Stromal cell of bone marrow (primary cell): Measurements from ENCODE around the gene OSBPL2.

ENCODE experiments used
- DNase-seq: peaks from one replicate; pipeline ENCODE4 v3.0.0-alpha.2; 2012; ENCODE audit warnings: low read depth

Gene OSBPL2

DNA sequence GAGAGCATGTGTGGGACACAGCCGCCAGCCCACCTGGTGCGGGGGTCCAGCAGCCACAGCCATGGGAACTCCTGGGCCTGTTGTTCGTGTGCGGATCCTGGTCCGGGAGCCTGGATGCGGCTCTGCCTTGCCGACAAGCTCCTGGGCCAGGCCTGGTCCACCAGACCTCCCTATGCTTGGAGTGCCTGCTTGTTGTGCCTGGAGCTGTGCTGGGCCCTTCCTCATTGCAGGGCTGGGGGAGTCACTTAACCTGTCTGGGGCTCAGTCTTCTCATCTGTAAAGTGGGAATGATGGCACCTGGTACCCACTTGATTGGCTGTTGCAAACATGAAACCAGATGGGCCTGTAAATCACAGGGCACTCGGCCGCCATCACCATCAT, 2.6 kb upstream of the OSBPL2 start:
- DNase-seq: no peak

- no peak for DNase-seq
Measured at GRCh38 chr20:62236200-62236599, 2.1 kb upstream of the OSBPL2 start.

DNA sequence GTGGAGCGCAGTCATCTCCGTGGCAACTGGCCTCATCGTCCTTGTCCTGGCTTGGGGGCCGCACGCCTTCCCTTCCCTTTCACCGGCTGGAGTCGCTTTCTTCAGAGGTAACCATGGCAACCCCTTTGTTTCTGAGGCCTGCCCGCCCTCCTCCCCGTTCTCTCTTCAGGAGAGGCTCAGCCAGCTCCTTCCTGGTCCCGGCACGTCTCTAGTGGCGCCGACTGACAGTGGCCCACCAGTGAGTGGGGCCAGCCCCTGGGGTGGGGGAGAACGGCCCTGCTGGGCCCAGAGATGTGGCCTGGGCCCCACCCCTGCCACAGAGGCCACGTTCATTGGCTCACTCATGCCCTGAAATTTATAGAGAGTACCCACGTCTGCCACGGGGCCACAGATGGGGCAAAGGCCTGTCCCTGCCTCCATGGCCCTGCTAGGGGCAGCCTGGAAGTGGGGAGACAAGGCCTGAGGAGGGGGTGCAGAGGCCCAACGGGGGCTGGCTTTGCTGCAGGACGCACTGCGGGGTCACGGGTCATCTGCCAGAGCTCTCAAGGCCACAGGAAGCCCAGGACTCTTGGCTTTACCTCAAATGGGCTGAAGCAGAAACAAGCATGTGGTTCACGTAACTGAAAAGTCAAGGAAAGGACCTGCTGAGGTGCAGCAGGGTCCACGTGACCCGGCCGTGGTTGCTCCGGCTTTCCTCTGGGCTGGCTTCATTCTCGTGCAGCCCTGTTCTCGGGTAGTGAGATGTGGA, 1.4 kb upstream of the OSBPL2 start:
- DNase-seq: no peak

- DNase-seq: no peak
Measured at GRCh38 chr20:62237514-62237800, 864 bp upstream of the OSBPL2 start.

DNA sequence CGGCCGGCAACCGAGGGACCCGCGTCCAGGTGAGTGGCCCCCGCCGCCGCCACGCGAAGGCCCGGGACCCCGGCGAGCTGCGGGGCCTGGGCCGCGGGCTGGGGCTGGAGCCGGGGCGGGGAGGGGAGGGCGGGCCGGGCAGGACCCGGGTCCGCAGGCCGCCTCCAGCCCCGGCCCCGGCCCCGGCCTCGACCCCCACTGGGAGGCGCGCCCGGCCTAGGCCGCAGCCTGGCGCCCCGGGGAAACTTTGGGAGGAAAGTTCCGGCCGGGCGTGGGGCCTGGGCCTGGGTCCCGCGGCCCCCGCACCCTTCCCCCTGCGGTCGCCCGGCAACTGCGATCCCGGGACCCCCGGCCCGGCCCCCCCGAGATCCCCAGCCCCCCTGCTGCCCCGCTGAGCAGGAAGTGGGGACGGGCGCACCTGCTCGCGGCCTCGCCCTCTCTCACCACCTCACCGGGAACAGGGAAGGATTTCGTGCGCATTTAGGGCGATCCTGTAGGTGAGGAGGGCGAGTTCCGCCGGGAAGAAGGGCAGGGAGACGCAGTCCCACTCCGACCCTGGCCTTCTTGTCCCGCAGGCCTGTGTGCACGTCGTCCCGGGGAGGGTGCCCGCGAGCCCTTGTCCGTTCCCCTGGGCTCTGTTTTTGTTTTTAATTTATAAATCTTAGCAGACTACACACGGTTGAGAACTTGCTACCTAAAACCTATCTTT, 402 bp downstream of the OSBPL2 start:
- DNase-seq: no peak

- no peak for DNase-seq
Measured at GRCh38 chr20:62239278-62239879, 1.1 kb downstream of the OSBPL2 start.

DNA sequence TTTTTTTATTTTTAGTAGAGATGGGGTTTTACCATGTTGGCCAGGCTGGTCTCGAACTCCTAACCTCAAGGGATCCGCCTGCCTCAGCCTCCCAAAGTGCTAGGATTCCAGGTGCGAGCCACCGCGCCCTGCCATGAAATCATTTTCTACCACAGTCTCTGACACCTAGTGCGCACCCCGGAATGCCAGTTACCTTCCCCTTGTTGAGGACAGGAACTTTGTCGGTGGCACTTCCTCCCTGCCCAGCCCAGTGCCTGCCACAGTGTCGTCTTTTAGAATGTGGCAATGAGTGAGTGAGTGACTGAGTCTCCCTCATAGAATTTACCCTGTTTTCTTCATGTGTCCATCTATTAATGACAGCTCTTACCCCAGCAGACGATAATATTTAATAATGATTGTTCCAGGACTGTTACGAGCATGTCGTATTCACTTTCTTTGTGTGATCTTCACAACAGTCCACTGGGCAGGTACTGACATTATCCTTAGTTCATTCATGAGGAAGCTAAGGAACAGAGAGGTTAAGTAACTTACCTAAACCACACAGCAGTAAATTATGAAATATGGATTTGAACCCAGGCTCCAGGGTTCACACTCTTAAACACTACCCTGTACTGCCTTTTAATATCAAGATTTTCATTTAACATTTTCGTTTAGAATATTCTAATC, 1.8 kb downstream of the OSBPL2 start:
- no peak for DNase-seq

DNA sequence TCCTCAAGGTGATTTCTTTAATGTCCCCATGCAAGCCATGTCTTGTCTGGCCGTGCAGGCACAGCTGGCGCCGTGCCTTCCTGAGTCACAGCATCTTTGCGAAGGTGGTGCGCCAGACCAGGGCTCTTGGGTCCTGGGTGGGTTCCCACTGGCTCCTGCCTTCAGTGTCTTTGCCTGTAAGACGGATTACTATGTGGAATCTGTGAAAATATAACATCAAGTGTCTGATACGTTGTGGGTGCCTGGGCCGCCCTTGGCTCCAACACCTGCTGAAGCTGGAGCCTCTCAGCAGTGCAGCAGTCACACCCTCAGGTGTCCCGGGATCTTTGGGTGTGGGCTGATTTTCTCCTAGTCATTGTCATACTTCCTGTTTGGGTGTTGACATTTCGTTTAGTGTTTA, 3.2 kb downstream of the OSBPL2 start:
- no peak for DNase-seq

DNA sequence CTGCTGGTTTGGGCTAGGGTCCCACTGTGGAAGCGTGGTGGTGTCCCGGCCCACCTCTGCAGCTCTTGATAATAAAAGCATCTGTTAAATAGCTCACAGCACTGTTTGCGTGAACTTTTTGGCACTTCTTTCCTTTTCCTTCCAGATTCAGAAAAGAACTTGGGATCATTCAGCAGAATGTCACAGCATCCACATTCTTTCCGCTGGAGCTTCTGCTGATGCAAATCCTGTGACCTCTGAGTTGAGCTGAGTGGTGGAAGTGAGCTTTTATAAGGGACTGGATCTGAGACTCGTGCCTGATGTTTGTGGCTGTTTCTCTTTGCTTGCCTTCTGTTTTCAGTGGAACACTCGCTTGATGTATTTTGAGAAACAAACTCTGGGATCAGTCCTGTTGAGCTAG, 3.9 kb downstream of the OSBPL2 start:
- no peak for DNase-seq

DNA sequence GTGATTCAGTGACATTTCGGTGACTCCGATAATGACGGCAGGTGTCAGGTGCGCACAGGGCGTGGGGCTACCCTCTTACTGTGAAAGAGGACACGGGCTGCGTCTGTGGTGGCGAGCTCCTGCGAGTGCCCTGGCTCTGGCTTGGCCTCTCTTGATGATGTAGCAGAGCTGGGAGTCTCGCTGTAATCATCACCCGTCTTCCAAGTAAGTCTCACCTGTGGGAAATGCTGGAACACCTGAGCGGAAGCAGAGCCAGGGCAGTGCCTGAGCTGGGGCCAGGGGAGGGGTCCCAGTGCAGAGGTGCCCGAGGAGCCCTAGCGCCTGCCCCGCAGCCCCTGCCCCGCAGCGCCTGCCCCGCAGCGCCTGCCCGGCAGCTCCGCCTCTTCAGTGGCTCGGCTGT, 4.8 kb downstream of the OSBPL2 start:
- no peak for DNase-seq

- no peak for DNase-seq
Measured at GRCh38 chr20:62243906-62244515, 5.7 kb downstream of the OSBPL2 start.

DNA sequence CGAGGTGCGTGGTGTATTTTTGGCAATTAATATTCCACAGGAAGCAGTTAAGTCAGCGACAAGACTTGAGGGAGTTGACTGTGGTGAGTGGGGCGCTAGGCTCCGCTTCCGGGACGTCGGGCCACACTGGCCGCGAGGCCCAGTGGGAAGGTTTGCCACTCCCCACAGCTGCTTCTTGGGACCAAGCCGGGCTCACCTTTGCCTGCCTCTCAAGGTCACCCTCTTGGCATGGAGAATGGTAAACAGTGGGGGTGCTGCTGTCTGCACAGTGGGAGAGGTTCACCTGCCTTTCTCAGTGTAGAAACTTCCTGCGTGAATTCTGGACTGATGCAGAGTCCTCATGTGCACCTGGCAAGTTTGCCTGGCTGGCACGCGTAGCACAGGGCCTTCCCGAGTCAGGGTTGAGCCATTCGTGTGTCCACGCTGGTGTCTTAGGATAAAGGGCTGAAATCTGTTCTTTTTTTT, 6.4 kb downstream of the OSBPL2 start:
- no peak for DNase-seq

DNA sequence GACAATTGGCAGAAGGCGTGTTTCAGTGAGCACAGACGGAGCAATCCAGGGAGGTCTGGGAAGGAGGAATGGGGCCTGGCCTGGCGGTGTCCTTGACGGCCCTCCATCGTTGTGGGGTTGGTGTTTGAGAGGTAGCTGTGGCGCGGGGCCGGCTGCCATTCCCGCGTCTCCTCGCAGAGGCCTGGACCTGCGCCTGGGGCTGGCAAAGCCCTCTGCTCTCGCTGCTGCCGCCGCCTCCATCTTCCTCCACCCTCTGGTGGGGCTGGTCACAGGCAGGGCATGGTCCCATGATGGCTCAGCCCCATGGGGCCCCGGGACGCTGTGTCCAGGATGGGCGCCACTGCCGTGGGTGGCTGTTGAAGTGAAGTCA, 7.6 kb downstream of the OSBPL2 start:
- no peak for DNase-seq

DNA sequence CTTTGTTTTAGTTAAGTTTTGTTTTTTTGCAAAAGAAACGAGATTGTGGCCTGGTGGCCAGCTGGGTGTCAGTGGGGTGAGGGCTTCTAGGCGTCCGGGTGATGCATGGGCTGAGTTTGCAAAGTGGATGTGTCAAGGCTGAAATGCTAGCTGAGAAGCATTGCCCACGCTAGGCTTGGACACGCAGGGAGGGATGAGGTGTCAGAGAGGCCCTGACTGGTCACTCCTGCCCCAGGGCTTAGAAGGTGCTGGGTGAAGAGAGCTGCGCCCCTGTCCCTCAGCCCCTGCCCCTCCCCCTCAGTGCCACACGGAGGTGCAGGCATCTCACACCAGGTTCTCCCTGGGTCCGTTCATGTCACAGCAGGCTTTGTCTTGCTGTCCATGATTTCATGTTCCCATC, 8.1 kb downstream of the OSBPL2 start:
- DNase-seq: no peak

GRCh38 chr20:62246872-62247652, 8.7 kb downstream of the OSBPL2 start:
- DNase-seq: no peak

- DNase-seq: no peak
Measured at GRCh38 chr20:62248890-62249560, 10.7 kb downstream of the OSBPL2 start.

DNA sequence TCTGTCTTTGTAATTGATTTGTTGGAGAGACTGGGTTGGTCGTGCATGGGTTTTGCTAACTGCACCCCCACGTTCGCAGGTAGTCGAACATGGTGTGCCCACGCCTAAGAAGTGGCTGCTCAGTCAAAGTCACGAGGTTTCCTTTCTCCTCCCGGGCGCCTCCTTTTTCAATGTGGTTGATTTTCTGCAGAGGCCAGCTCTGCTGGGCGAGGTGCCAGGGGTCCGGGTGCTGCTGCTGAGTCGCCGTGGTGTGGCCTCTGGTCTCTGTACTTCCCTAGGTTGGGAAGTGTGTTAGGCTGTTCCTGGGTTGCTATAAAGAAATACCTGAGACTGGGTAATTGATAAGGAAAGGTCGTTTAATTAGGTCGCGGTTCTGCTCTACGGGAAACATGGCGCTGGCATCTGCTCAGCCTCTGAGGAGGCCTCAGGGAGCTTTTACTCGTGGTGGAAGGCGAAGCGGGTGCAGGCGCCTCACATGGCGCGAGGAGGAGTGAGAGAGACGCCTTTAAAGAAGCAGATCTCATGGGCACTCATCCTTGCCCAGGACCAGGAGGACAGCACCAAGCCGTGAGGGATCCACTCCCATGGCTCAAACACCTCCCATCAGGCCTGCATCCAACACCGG, 14.1 kb downstream of the OSBPL2 start:
- DNase-seq: no peak

- DNase-seq: no peak
Measured at GRCh38 chr20:62253398-62253797, 15.1 kb downstream of the OSBPL2 start.

DNA sequence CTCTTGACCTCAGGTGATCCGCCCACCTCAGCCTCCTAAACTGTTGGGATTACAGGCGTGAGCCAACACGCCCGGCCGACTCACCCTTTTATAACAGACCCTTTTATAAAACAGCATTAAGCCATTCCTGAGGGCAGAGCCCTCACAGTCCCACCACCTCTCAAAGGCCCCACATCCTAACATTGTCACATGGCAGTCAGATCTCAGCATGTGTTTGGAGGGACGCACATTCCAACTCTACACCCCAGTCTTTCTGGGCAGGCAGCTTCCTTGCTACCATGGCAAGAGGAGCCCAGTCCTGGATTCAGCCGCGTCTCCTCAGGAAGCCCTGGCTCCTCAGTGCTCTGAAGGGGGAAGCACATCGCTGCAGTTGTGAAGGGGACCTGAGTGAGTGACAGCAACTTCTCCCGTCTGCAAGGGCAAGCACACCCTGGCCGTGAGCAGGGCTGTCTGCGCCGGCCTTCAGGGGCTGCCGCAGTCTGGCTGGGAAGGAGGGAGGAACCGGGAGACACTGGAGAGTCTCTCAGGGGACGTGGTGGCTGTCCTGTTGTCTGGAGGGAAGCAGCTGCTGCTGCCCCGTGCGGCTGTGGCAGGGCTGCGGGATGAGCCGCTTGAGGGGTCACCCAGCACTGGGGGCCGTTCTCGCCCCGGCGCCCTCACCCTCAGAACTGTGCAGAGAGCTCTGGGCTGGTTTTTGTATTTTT, 15.9 kb downstream of the OSBPL2 start:
- DNase-seq: no peak

DNA sequence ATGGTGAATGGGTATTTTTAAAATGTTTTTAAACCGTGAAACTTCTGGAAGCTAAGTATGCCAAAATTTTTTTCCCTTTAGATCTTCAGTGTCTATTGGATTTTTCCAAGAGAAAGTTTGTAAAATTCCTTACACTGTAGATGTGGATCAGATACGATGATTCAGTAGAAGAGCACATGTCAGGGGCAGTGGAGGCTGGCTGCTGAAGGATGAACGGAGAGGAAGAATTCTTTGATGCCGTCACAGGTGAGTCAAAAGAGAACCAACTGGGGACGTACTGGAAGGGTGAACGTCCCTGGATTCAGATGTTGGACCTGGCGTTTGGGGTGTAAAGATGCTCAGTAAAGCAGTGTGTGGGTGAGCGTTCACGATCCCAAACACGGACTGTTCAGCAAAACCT, 17.7 kb downstream of the OSBPL2 start:
- no peak for DNase-seq
